ENCODE results near the gene COG5.

DNA sequence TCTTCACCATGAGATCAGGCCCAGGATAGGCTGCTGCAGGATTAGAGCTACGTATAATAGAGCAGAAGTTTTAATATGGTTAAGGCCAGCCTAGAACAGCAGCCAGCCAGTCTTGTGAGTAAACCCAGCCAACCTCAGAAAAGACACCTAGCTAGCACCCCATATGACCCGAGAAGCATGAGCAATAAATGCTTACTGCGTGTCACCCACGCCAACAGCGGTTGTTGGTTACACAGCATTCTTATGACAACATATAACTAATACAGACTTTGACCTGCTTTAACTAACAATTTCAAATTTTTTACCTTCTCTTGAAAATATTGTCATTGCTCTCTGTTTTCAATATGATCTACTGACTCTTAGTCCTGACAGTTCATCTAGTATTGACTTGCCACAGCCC is 289.2 kb downstream of the COG5 start:
- TF ChIP-seq, protein P1, sequence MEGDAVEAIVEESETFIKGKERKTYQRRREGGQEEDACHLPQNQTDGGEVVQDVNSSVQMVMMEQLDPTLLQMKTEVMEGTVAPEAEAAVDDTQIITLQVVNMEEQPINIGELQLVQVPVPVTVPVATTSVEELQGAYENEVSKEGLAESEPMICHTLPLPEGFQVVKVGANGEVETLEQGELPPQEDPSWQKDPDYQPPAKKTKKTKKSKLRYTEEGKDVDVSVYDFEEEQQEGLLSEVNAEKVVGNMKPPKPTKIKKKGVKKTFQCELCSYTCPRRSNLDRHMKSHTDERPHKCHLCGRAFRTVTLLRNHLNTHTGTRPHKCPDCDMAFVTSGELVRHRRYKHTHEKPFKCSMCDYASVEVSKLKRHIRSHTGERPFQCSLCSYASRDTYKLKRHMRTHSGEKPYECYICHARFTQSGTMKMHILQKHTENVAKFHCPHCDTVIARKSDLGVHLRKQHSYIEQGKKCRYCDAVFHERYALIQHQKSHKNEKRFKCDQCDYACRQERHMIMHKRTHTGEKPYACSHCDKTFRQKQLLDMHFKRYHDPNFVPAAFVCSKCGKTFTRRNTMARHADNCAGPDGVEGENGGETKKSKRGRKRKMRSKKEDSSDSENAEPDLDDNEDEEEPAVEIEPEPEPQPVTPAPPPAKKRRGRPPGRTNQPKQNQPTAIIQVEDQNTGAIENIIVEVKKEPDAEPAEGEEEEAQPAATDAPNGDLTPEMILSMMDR (conservative IDR thresholded peaks at IDR 0.05; ENCODE audit: low read depth in 2 of 2), result no peak
- no peak for TF ChIP-seq EZH2 (IDR thresholded peaks at IDR 0.05; ENCODE audit: low read depth, unreplicated experiment)
- no peak for TF ChIP-seq POLR2AphosphoS5 (IDR thresholded peaks at IDR 0.05; ENCODE audit: low read depth)
